DND-41 (cell line): ENCODE results near the gene CMSS1.

Experiments used
- CTCF ChIP-seq: IDR thresholded peaks from 2 replicates; pipeline ENCODE4 v1.5.1; 2012; ENCODE audit warnings: borderline replicate concordance, low read length, moderate library complexity, mild to moderate bottlenecking; ENCODE audit not compliant: poor library complexity, severe bottlenecking; ENCODE audit errors: extremely low read depth
- EZH2 ChIP-seq: IDR thresholded peaks from 3 replicates; pipeline ENCODE4 v1.6.1; 2012; ENCODE audit warnings: borderline replicate concordance, low read depth, mild to moderate bottlenecking, moderate library complexity, low read length, inconsistent platforms; ENCODE audit not compliant: severe bottlenecking

GRCh38 chr3:100209948-100210771 lies 392.5 kb downstream of the CMSS1 start:
- TF ChIP-seq CTCF (no peak), EZH2 (no peak)
